Glutamatergic neuron (in vitro differentiated cells): ENCODE results near the gene CORO2A. TPM values are rescaled to one million over a fixed set of nuclear protein-coding genes. Genes with fewer than 3 reads are reported as not detected.
"Not testable (repeated sequence)": the region's sequence is repeated elsewhere in the genome, so short reads cannot be mapped to it uniquely, and the experiment has no call there.

Experiments used
- DNase-seq: peaks from one replicate; pipeline ENCODE4 v3.0.0; 2022
- H3K27ac Mint-ChIP-seq: one replicate; pipeline ENCODE4 v1.8.0; 2020; ENCODE audit warnings: mild to moderate bottlenecking, mixed read lengths, inconsistent platforms; ENCODE audit not compliant: unreplicated experiment
- H3K27me3 Mint-ChIP-seq: one replicate; pipeline ENCODE4 v1.8.0; 2020; ENCODE audit warnings: mild to moderate bottlenecking, moderate library complexity, mixed read lengths, inconsistent platforms; ENCODE audit not compliant: unreplicated experiment
- H3K36me3 Mint-ChIP-seq: one replicate; pipeline ENCODE4 v1.8.0; 2020; ENCODE audit warnings: mild to moderate bottlenecking, mixed read lengths, inconsistent platforms; ENCODE audit not compliant: unreplicated experiment
- H3K4me1 Mint-ChIP-seq: one replicate; pipeline ENCODE4 v1.8.0; 2020; ENCODE audit warnings: mild to moderate bottlenecking, low read depth, mixed read lengths, inconsistent platforms; ENCODE audit not compliant: unreplicated experiment
- H3K4me3 Mint-ChIP-seq: one replicate; pipeline ENCODE4 v1.8.0; 2020; ENCODE audit warnings: mild to moderate bottlenecking, mixed read lengths, inconsistent platforms; ENCODE audit not compliant: unreplicated experiment
- H3K9me3 Mint-ChIP-seq: one replicate; pipeline ENCODE4 v1.8.0; 2020; ENCODE audit warnings: mild to moderate bottlenecking, moderate library complexity, mixed read lengths, inconsistent platforms; ENCODE audit not compliant: unreplicated experiment
- CTCF ChIP-seq: fragments of 200-600 bp; sonication (generic); IDR thresholded peaks from one replicate; pipeline ENCODE4 v1.5.0; 2021; ENCODE audit not compliant: partially characterized antibody, unreplicated experiment
- total RNA-seq: library from RNA; stranded (reverse); fragmentation: NEBNext Ultra II Directional; extraction: Animal tissue kit (Norgen Biotek cat#: 25700); gene quantifications from one replicate; pipeline ENCODE4 v1.2.1, GENCODE V29; 2021; ENCODE audit not compliant: unreplicated experiment

The CORO2A gene
- total RNA-seq, 1 donor from 2014 or later = 23.9 TPM

- no peak overlapping the region for H3K4me3 Mint-ChIP-seq
- TF ChIP-seq CTCF = no peak
- no peaks in the 10 kb centered on the region for H3K36me3 Mint-ChIP-seq
- H3K9me3 Mint-ChIP-seq = peaks cover under 1% of the 10 kb centered on the region
- peaks cover 3% of the 10 kb centered on the region for H3K27me3 Mint-ChIP-seq
- DNase-seq = no peak
- peaks cover 2% of the 10 kb centered on the region for H3K4me1 Mint-ChIP-seq
- no peak overlapping the region for H3K27ac Mint-ChIP-seq
Observed at GRCh38 chr9:98081477-98082219, 110.8 kb downstream of the CORO2A start.

GRCh38 chr9:98080780-98081179, 111.7 kb downstream of the CORO2A start:
- Mint-ChIP-seq H3K9me3 (no peaks in the 10 kb centered on the region), H3K4me1 (peaks cover 2% of the 10 kb centered on the region), H3K27ac (no peak overlapping the region), H3K27me3 (no peaks in the 10 kb centered on the region), H3K4me3 (no peak overlapping the region), H3K36me3 (no peaks in the 10 kb centered on the region)
- no peak for TF ChIP-seq CTCF
- no peak for DNase-seq

- Mint-ChIP-seq H3K9me3 (no peaks in the 10 kb centered on the region), H3K4me1 (peaks cover 2% of the 10 kb centered on the region), H3K27ac (no peak overlapping the region), H3K4me3 (no peak overlapping the region), H3K27me3 (no peaks in the 10 kb centered on the region), H3K36me3 (no peaks in the 10 kb centered on the region)
- TF ChIP-seq CTCF = no peak
- DNase-seq = no peak
Observed at GRCh38 chr9:98080326-98080725, 112.1 kb downstream of the CORO2A start.

- H3K27ac Mint-ChIP-seq = no peak overlapping the region
- no peaks in the 10 kb centered on the region for H3K27me3 Mint-ChIP-seq
- no peak overlapping the region for H3K4me3 Mint-ChIP-seq
- H3K36me3 Mint-ChIP-seq = no peaks in the 10 kb centered on the region
- no peaks in the 10 kb centered on the region for H3K9me3 Mint-ChIP-seq
- no peak for TF ChIP-seq CTCF
- H3K4me1 Mint-ChIP-seq = peaks cover 5% of the 10 kb centered on the region
- no peak for DNase-seq
Observed at GRCh38 chr9:98078895-98079294, 113.5 kb downstream of the CORO2A start.

- not testable (repeated sequence) for H3K4me3 Mint-ChIP-seq, H3K27ac Mint-ChIP-seq, H3K9me3 Mint-ChIP-seq, DNase-seq, H3K36me3 Mint-ChIP-seq, H3K4me1 Mint-ChIP-seq, H3K27me3 Mint-ChIP-seq
Observed at GRCh38 chr9:98076514-98076890, 115.9 kb downstream of the CORO2A start.
